Activated naive CD4-positive, alpha-beta T cell treated with anti-CD3 and anti-CD28 coated beads, Interleukin-2, amount 50 U/mL, for 24 hours (primary cell): ENCODE results near the gene DYNC1LI2.

Source experiments
- H3K27ac Mint-ChIP-seq: one replicate; pipeline ENCODE4 v1.8.0; 2021; ENCODE audit warnings: mild to moderate bottlenecking, mixed read lengths
- H3K27me3 Mint-ChIP-seq: one replicate; pipeline ENCODE4 v1.8.0; 2021; ENCODE audit warnings: mixed read lengths
- H3K36me3 Mint-ChIP-seq: one replicate; pipeline ENCODE4 v1.8.0; 2021; ENCODE audit warnings: mixed read lengths
- H3K4me1 Mint-ChIP-seq: one replicate; pipeline ENCODE4 v1.8.0; 2021; ENCODE audit warnings: mixed read lengths
- H3K4me3 Mint-ChIP-seq: one replicate; pipeline ENCODE4 v1.8.0; 2021; ENCODE audit warnings: mild to moderate bottlenecking, mixed read lengths
- H3K9me3 Mint-ChIP-seq: one replicate; pipeline ENCODE4 v1.8.0; 2021; ENCODE audit warnings: mixed read lengths

The DYNC1LI2 gene

GRCh38 chr16:66750279-66751052 lies 943 bp downstream of the DYNC1LI2 start:
- Mint-ChIP-seq H3K4me3 (peak overlapping the region; percentile 95), H3K4me1 (peaks cover 42% of the 10 kb centered on the region), H3K27me3 (peaks cover 3% of the 10 kb centered on the region), H3K36me3 (peaks cover 8% of the 10 kb centered on the region), H3K27ac (peak overlapping the region; percentile 89), H3K9me3 (no peaks in the 10 kb centered on the region)

GRCh38 chr16:66746682-66747081 lies 4.7 kb downstream of the DYNC1LI2 start:
- peaks cover 40% of the 10 kb centered on the region for H3K4me1 Mint-ChIP-seq
- no peak overlapping the region for H3K4me3 Mint-ChIP-seq
- peaks cover 10% of the 10 kb centered on the region for H3K36me3 Mint-ChIP-seq

GRCh38 chr16:66746048-66746447 lies 5.4 kb downstream of the DYNC1LI2 start:
- H3K9me3 Mint-ChIP-seq: no peaks in the 10 kb centered on the region
- H3K4me3 Mint-ChIP-seq: no peak overlapping the region
- H3K36me3 Mint-ChIP-seq: peaks cover 12% of the 10 kb centered on the region
- H3K4me1 Mint-ChIP-seq: peaks cover 43% of the 10 kb centered on the region
- no peaks in the 10 kb centered on the region for H3K27me3 Mint-ChIP-seq
- H3K27ac Mint-ChIP-seq: no peak overlapping the region

More at GRCh38 chr16:66746682-66747081, 4.7 kb downstream of the DYNC1LI2 start:
- Mint-ChIP-seq H3K27me3 (no peaks in the 10 kb centered on the region), H3K27ac (no peak overlapping the region), H3K9me3 (no peaks in the 10 kb centered on the region)

GRCh38 chr16:66741950-66742808 lies 9.2 kb downstream of the DYNC1LI2 start:
- Mint-ChIP-seq H3K9me3 (no peaks in the 10 kb centered on the region), H3K4me3 (no peak overlapping the region), H3K4me1 (peaks cover 33% of the 10 kb centered on the region), H3K27ac (no peak overlapping the region), H3K36me3 (peaks cover 10% of the 10 kb centered on the region), H3K27me3 (no peaks in the 10 kb centered on the region)

GRCh38 chr16:66741169-66741900 lies 10.1 kb downstream of the DYNC1LI2 start:
- Mint-ChIP-seq H3K4me1 (peaks cover 29% of the 10 kb centered on the region), H3K9me3 (no peaks in the 10 kb centered on the region), H3K27me3 (no peaks in the 10 kb centered on the region), H3K4me3 (no peak overlapping the region), H3K27ac (peak overlapping the region; percentile 62), H3K36me3 (peaks cover 10% of the 10 kb centered on the region)

- Mint-ChIP-seq H3K27ac (peak overlapping the region; percentile 23), H3K27me3 (no peaks in the 10 kb centered on the region), H3K9me3 (no peaks in the 10 kb centered on the region), H3K36me3 (peaks cover 7% of the 10 kb centered on the region), H3K4me1 (peaks cover 25% of the 10 kb centered on the region), H3K4me3 (no peak overlapping the region)
Observed at GRCh38 chr16:66740533-66740932, 10.9 kb downstream of the DYNC1LI2 start.

GRCh38 chr16:66740010-66740409 lies 11.4 kb downstream of the DYNC1LI2 start:
- Mint-ChIP-seq H3K4me1 (peaks cover 25% of the 10 kb centered on the region), H3K27ac (peak overlapping the region; percentile 8)

GRCh38 chr16:66735891-66736290 lies 15.5 kb downstream of the DYNC1LI2 start:
- no peaks in the 10 kb centered on the region for H3K27me3 Mint-ChIP-seq
- peaks cover 9% of the 10 kb centered on the region for H3K36me3 Mint-ChIP-seq
- no peak overlapping the region for H3K27ac Mint-ChIP-seq
- H3K4me1 Mint-ChIP-seq: peaks cover 16% of the 10 kb centered on the region
- H3K4me3 Mint-ChIP-seq: no peak overlapping the region
- no peaks in the 10 kb centered on the region for H3K9me3 Mint-ChIP-seq

More at GRCh38 chr16:66740010-66740409, 11.4 kb downstream of the DYNC1LI2 start:
- peaks cover 7% of the 10 kb centered on the region for H3K36me3 Mint-ChIP-seq
- no peaks in the 10 kb centered on the region for H3K27me3 Mint-ChIP-seq
- H3K9me3 Mint-ChIP-seq: no peaks in the 10 kb centered on the region
- H3K4me3 Mint-ChIP-seq: no peak overlapping the region

GRCh38 chr16:66731101-66731500 lies 20.3 kb downstream of the DYNC1LI2 start:
- Mint-ChIP-seq H3K27ac (no peak overlapping the region), H3K4me1 (peaks cover 5% of the 10 kb centered on the region), H3K9me3 (no peaks in the 10 kb centered on the region), H3K27me3 (no peaks in the 10 kb centered on the region), H3K4me3 (no peak overlapping the region), H3K36me3 (peaks cover 8% of the 10 kb centered on the region)

GRCh38 chr16:66728804-66729203 lies 22.6 kb downstream of the DYNC1LI2 start:
- no peak overlapping the region for H3K27ac Mint-ChIP-seq
- H3K36me3 Mint-ChIP-seq: peaks cover 12% of the 10 kb centered on the region
- no peaks in the 10 kb centered on the region for H3K9me3 Mint-ChIP-seq
- no peaks in the 10 kb centered on the region for H3K27me3 Mint-ChIP-seq
- H3K4me1 Mint-ChIP-seq: peaks cover 5% of the 10 kb centered on the region
- no peak overlapping the region for H3K4me3 Mint-ChIP-seq

- Mint-ChIP-seq H3K27me3 (no peaks in the 10 kb centered on the region), H3K4me1 (peaks cover 5% of the 10 kb centered on the region), H3K36me3 (peaks cover 16% of the 10 kb centered on the region), H3K27ac (no peak overlapping the region), H3K9me3 (no peaks in the 10 kb centered on the region), H3K4me3 (no peak overlapping the region)
Observed at GRCh38 chr16:66728117-66728787, 23.2 kb downstream of the DYNC1LI2 start.

- Mint-ChIP-seq H3K36me3 (peaks cover 13% of the 10 kb centered on the region), H3K9me3 (no peaks in the 10 kb centered on the region), H3K27ac (no peak overlapping the region), H3K4me3 (no peak overlapping the region), H3K27me3 (no peaks in the 10 kb centered on the region), H3K4me1 (no peaks in the 10 kb centered on the region)
Observed at GRCh38 chr16:66720766-66721165, 30.6 kb downstream of the DYNC1LI2 start.

- no peak overlapping the region for H3K4me3 Mint-ChIP-seq
- no peaks in the 10 kb centered on the region for H3K4me1 Mint-ChIP-seq
- no peaks in the 10 kb centered on the region for H3K9me3 Mint-ChIP-seq
- peaks cover 10% of the 10 kb centered on the region for H3K36me3 Mint-ChIP-seq
- no peak overlapping the region for H3K27ac Mint-ChIP-seq
- no peaks in the 10 kb centered on the region for H3K27me3 Mint-ChIP-seq
Observed at GRCh38 chr16:66719246-66719645, 32.2 kb downstream of the DYNC1LI2 start.

GRCh38 chr16:66717776-66718175 lies 33.6 kb downstream of the DYNC1LI2 start:
- no peak overlapping the region for H3K27ac Mint-ChIP-seq
- H3K36me3 Mint-ChIP-seq: peaks cover 3% of the 10 kb centered on the region
- no peak overlapping the region for H3K4me3 Mint-ChIP-seq
- no peaks in the 10 kb centered on the region for H3K9me3 Mint-ChIP-seq
- H3K4me1 Mint-ChIP-seq: no peaks in the 10 kb centered on the region
- H3K27me3 Mint-ChIP-seq: no peaks in the 10 kb centered on the region

- Mint-ChIP-seq H3K27me3 (no peaks in the 10 kb centered on the region), H3K36me3 (peaks cover 3% of the 10 kb centered on the region), H3K4me3 (no peak overlapping the region), H3K4me1 (no peaks in the 10 kb centered on the region), H3K27ac (no peak overlapping the region), H3K9me3 (no peaks in the 10 kb centered on the region)
Observed at GRCh38 chr16:66717112-66717675, 34.2 kb downstream of the DYNC1LI2 start.
